HG02610 (cell line): Measurements from ENCODE around the gene ENHO.

Experiments used
- ATAC-seq: cut with Tn5 transposase; IDR thresholded peaks from one replicate; pipeline ENCODE4 v1.9.1; 2021; ENCODE audit warnings: mild to moderate bottlenecking, moderate library complexity; ENCODE audit not compliant: unreplicated experiment

The ENHO gene

DNA sequence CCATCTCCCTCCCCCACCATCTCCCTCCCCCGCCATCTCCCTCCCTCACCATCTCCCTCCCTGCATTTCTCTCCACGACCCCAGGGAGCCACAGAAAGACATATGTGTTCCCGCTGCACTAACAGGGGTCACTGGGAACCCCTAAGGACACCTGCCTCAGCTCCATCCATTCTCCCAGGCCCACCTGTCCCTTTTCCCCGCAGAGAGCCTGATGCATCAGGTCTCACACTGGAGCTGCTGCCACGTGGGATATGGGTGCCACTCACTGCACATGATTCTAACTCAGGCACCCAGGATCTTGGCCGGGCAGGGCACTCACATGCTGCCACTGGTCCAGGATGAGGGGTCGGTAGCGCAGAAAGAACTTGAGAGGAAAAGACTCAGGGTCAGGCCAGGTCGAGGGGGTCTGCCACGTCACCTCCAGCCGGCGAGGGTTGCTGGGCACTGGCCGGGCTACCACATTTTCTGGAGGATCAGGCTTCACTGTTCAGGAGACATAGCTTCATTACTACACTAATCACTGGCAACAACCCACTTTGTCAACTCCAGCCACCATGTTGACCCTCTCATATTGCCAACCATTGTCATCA is 33.2 kb upstream of the ENHO start:
- no peak for ATAC-seq

DNA sequence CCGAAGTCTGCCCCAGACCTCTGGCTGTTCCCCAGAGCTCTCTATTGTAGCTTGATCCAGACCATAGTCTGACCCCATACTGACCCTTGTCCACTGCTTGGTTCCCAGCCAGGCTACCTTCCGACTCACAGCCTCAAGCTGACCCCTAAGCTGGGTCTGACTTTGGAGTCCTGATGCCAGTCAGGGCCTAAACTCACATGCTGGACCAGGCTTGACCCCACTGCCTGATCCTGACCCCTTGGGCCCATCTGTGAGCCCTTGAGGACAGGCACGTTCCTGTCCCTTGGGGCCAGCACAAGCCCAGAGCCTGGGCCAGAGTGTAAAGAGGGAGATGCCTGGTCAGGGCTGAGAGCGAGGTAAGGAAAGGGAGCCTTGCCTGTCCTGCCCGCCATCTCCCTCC is 32.7 kb upstream of the ENHO start:
- ATAC-seq: no peak

DNA sequence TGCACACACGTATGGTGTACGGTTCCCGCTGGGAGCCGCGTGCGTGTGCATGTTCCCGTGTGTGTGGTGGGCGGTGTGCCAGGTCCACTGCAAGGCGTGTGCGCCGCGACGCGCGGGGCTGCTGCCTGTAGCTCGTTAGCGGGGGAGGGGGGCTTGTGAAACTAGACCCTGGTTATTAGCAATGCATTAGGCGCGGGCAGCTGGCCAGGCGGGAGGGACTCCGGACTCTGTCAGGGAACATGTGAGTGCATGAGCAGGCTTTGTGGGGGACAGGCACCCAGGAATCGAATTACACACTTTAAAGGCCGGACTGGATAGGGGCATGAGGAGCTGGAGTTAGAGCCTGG is 32.2 kb upstream of the ENHO start:
- ATAC-seq: no peak

DNA sequence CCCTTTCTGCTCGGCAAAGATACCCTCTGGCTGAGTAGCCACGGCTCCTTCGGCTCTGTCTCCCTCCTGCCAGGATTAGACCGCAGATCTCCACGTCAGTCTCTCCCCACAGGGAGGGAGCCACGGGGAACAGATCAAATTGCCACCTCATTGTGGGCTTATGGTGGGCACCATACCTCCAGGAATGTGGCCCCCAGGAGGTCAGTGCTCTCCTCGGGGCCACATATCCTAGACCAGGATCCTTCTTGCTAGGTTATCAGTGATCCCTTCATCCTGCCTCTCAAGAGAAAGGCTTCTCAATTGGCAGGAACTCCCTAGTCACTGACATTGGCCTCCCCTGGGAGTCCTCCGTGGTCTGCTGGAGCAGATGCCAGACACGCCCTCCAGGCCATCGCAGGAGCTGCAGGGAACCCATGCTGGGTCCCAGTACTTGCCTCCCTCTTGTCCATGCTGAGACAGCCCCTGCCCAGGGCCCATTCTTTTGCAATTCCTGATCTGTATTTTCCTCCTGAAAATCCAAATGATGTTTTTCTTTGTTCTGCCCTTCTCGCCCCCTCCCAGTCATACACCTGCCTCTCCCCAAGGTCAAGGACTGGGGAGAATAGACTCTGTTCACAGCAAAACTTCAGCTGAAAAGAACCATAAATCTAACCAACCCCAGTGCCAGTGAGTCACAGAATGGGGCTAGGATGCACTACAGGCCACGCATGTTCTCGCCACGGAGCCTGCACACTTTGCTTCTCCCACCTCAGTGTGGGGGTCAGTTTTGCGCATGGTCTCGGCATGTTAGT is 31.6 kb upstream of the ENHO start:
- no peak for ATAC-seq

DNA sequence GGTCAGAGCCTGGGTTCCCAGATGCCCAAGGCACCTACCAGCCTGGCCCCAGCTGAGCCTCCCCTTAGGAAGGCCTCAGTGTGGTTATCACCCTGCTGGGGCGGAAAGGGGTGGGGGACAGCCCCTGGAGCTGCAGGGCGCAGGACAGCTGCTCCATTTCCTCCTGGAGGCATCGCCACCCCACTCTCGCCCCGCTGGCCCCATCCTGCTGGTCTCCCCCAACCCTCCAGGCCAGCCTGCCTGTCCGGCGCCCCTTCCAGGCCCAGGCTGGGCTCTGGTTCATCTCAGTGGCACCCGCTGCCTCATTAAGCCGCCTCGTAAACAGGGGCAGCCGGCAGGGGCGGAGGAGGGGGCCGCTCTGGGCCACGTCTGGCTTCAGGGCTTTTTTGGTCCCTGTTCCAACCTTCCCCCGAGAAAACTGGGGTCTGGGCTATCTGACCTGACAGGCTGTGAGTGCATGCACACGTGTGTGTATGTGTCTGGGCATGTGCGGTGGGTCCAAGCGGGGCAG is 30.8 kb upstream of the ENHO start:
- no peak for ATAC-seq

DNA sequence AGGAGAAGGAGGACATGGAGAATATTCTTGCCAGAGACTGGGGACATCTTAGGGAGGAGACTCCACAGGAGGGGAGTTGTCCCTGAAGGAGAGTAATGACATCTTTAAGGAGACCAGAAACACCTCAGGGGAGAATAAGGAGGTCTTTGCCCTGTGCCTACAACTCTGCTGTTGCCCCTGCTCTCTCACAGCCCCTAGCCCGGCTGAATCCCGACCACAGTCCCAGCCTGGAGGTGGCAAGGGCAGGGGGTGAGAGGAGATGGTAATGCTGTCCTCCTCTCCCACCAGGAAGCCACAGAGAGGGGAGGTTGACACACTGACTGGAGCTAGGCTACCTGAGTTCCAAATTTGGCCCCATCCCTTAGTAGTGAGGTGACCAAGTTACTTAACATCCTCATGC is 30.2 kb upstream of the ENHO start:
- ATAC-seq: no peak

DNA sequence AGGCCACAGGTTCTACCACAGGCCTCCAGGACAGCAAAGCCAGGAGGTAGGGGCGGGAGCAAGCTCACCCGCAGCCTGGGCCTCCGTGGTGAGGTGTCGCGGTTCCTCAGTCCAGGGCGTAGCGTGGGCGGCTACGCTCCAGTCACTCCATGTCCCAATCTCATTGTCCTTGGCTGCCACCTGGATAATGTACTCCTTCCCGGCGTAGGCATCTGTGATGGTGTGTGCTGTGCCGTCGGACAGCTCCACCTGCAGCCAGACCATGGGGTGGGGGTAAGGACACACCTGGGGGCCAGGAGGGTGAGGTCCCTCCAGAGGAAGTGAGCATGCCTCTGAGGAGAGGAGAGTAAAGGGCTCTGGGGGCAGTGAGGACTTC is 29.8 kb upstream of the ENHO start:
- no peak for ATAC-seq

DNA sequence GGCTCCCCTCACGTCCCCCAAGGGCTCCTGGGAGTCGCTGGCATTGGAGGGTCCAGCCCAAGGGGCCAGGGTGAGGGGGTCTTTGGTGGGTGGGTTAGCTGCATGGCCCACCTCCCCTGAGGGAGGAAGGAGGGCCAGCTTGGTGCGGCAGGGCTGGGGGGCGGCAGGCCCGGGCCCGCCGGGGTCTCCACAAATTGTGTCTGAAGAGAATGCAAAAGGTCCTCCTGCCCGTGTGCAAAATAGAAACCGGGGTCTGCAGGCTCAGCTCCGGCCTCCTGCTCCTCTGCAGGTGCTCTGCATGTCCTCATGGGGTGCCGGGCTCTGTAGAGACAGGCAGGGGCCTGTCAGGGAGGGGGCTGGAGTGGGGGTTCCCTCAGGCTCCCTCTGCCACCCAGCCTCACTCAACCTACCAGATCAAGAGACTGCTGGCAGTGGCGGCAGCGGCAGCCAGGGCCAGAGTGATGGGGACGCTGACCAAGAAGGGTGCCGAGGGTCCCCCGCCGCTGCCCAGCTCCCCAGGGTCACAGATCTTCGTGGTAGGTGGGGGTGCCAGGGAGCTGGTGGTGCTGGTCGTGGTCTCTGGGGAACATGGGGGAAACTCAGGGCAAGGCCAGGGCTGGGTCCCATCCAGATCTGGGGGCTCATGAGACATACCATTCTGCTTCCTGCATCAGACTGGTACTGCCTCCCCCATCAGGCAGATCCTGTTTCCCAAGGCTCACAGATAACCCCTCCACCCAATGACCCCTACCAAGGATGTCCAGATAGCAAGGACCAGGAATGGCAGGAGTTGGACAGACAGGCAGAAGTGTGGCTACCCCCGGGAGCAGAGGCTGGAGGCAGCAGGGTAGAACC is 29.2 kb upstream of the ENHO start:
- no peak for ATAC-seq

DNA sequence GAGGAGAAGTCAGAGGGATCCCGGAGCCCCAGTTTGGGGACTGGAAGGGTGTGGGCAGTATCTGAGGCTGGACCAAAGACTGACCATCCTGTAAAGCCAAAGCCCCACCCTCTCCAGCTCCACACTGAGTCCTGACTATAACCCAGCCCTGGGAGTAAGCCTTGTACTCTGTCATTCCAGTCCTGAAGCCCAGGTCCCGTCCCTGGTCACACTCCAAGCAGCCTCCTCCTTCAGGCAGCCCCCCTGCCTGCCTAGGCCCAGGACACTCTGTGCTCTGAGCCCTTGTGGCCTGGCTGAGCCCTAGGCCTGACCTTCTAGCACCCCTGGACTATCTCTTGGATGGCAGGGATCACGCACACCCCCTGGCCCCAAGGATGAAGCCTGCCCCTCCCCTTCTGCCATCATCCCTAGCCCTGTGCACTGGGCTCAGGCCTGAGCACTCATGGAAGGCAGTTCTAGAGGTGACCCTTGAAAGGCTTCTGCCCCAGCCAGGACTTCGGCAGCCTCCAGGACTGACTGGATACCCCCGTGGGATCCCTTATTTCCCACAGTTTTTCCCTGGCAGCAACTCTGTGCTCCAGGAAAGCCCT is 28.0 kb upstream of the ENHO start:
- no peak for ATAC-seq

DNA sequence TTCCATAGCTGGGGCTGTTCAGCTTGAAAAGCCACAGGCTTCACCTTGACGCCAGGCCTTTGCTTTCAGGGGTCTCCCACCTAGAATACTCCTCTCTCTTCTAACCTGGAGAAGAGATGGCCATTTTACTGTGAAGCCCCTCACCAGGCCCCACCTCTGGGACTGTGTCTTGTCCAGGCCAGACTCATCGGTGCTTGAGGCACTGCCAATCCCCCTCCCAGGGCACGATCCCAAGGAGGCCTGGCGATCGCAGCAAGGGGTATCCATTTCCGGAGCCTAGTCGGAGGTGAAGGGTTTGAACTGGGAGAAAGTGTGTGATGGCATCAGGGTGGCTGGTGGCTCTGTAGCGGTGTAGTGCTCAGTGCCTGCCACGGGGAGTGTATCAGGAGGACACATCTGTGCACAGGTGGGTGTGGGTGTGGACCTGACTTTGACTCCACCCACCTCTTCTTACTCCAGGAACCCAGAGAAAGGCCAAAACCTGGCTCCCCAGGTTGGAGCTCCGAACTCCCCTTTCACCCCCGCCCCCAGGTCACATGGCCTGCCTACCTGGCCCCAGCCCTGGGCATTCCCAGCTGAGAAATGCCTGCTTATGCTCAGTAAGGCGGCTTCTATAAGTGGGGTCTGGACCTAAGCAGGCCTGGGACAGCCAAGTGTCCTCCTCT is 27.4 kb upstream of the ENHO start:
- ATAC-seq: no peak

DNA sequence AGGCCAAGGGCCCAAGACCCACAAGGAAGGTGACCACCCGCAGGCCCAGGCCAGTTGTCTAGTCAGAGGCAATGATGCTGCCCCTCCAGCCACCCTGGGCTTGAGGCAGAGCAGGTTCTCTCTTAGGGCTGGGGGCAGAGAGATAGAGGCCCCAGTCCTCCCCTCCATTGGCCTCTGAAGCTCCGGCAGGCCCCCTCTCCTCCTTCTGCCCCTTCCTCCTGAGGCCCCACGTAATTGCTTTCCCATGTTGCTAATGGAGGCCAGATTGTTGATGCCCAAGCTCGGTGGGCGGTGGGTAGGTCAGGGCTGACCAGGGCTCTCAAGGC is 26.6 kb upstream of the ENHO start:
- no peak for ATAC-seq

DNA sequence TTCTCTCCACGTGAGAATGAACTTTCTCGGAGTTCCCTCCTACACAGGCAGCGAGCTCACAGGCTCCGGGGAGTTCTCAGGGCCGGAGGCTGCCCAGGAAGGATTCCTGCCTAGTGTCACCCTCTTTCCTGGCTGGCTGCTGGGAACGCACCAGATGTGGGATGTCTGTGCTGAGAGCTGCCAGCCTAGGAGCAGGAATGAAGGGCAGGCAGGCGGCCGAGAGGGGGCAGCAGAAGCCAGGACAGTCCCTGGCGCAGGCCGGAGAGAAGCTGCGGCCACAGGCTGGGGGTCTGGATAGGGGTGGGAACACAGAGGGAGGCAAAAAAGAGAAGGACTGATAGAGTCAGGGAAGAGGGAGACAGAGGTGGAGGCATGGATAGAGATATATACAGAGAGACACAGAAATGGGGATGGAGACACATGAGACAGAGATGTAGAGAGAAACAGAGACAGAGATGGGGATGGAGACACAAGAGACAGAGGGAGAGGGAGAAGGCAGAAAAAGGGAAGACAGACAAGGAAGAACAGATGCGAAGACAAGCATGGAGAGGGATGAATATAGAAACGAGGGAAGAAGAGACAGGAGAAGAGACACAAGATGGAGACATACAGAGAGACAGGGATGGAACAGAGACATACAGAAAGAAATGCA is 25.3 kb upstream of the ENHO start:
- no peak for ATAC-seq

DNA sequence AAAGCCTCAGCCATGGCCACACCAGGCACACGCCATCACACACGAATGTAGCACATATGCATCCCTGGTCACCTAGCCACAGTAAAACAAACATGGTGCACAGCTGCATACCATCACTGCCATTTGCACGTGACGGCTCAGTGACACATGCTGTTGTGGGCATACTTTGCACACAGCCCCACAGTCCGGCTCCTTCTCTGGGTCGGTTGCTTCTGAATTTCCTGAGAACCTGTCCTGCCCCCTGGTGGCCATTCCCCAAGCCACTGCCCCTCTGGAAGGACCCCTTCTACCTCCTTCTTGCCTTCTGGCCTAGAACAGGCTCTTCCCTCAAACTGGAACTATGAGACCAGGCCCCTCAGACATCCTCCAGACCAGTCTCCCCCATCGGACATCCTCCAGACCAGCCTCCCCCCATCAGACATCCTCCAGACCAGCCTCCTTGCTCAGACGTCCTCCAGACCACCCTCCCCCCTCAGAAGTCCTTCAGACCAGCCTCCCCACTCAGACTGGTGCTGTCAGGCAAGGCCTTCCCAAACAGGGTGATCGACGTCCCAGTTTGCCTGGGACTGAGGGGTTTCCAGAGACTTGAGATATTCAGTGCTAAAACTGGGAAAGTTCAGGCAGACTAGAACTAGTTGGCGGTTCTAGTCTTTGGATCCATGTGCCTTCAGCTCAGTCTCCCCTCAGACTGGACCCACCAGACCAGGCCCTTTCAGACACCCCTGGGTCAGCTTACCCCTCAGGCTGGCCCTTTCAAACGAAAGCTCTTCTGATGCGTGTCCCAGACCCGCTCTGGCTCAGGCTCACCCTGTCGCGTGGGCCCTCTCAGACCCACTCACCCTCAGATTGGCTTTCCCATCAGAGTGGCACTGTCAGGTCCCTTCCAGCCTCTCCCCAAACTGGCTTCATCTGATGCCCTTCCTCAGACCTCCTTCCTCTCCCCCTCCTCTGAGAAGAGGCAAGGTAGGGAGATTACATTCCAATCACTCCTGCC is 24.3 kb upstream of the ENHO start:
- no peak for ATAC-seq

DNA sequence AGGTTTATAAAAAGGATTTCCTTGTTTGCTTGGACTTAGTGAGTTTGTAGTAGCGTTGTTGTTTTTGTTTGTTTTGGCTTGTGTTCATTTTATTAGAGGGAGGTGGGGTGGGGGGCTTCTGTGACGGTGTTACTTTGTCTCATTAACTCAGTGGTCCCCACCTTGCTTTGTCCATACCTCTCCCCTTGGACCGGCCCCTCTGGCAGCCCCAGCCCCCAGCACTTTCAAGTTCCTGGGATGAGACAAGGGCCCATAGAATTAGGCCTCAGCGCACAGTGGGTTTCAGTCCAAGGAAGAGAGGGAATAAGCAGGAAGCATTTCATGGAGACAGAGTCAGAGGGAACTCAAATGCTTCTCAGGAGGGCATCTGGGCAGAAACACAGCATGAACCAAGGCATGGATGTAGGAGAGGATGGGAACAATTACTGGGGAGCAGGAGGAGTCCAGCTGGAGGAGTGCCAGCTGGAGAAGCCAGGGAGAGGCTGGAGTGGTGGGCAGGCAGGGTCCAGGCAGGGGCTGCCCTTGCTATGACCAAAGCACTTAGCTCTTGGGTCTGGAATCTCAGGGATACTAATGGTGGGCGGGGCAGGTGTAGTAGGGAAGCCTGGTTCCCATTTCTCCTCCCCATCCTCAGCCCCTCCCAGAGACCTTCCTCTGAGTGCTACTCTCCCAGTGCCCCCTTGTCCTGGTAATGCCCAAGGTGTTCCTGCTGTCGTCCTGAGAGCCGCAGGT is 23.5 kb upstream of the ENHO start:
- ATAC-seq: no peak

DNA sequence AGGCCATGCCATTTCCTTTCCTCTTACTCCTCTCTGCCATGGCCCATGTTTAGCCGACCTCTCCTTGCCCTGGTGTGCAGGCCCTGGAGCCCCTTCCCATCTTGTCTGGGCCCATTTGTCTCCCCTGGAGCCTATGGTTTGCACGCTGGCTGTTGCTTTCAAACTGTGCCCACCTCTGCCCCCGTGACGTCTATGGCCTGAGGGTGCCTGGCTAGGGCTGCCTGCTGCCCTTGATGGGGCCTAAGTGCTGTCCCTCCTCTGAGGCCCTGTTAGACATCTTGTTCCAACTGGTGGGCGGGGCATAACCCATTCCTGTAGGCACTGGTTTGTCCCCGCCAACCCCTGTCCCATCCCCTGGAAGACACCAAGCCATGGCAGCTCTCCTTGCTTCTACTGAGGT is 22.7 kb upstream of the ENHO start:
- no peak for ATAC-seq

DNA sequence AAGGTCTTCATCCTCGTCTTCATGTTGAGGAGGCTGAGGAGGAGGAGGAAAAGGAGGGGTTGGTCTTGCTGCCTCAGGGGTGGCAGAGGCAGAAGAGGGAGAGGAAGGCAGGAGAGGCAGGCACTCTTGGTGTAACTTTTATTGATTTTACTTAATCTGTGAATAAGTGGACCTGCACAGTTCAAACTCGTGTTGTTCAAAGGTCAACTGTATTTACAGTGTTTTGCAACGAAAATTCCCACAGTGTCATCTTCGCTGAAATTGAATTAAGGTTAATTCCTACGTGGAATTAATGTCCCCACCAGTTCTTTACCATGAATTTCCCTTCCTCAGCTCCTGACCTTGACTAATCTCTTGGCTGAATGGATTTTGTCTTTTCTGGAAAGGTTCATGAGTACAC is 21.2 kb upstream of the ENHO start:
- no peak for ATAC-seq

DNA sequence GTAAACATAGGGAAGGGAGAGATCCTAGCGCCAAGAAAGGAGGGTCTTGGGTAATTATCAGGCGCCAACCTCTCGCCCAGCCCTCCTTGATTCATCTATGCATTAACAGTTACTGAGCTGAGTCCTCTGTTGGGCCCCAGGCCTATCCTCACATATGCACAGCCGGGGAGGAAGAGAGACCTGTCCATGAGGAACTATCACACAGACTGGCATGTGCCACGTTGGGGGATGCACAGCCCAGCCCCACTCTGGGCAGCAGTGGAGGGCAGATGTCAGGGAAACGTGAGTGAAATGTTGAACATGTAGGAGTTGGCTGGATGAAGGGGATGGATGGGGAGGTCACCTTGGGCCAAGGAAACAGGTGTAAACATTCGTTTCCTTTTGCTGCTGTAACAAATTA is 18.8 kb upstream of the ENHO start:
- ATAC-seq: no peak

DNA sequence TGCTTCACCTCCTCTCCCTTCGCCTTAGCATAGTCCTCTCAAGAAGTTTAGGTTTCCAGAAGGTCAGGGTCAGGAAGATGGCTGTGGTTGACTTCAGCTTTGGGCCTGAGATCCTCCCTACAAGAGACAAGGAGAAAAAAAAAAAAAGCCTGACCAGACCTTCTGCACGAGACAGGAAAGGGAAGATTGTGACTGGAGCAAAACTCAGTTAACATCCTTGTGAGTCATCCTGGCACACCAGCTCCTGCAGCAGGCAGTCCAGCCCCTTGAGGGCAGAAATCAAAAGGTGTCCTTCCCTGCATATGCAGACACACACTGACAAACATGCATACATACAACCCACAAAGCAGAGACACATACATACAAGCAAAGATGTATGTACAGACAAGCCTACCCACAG is 18.0 kb upstream of the ENHO start:
- ATAC-seq: no peak

DNA sequence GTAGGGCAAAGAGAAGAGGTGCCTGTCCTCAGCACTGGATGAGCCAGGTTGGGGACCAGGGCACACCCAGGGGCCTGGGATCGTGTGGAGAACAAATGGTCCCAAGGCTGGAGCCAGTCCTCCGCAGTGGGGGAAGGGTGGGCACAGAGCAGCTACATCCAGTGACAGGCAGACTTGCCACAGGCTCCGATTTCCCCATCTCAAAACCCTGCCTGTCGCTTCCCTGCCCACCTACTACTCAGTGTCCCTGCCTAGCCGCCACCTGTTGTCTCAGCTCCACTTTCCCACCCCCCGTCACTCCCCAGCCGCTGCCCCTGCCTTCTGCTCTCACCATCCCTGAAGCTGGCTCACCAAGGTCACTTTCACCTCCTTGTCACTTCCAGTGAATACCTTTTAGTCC is 13.9 kb upstream of the ENHO start:
- no peak for ATAC-seq
